Measurements from ENCODE around the gene CCDC3.

CCDC3 gene

GRCh38 chr10:12961416-12962205, 39.9 kb downstream of the CCDC3 start:
- no peak for DNase-seq (ENCODE audit: low read depth)

GRCh38 chr10:12960941-12961340, 40.6 kb downstream of the CCDC3 start:
- DNase-seq (ENCODE audit: low read depth): no peak

- peak; percentile 23 for DNase-seq (ENCODE audit: low read depth)
These were observed 41.1 kb downstream of the CCDC3 start for GRCh38 chr10:12960334-12960898.

DNA sequence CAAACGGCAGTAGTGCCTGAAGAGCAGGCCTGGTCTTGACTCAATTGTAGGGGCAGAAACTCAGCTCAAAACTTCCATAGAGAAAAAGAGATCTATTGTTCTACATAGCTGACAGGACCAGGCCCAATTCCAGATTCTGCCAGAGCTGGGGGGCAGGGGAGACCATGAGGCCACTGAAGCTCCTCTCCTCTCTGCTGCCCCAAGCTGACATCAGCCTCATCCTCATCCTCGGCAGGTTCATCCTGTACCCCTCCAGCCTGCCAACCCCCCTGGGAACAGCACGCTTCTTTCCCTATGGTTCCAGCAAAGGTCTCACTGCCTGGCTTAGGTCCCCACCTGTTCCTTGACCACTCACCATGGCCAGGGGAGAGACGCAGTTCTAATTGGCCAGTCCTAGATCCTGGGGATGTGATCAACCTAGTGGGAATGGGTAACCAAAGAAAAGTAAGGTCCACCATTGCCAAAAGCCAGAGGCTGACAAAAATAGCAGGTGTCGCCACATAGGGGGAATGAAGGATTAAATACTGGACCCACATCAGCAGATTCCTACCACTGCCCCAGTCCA, 42.9 kb downstream of the CCDC3 start:
- no peak for DNase-seq (ENCODE audit: low read depth)

- DNase-seq (ENCODE audit: low read depth): no peak
These were observed 44.4 kb downstream of the CCDC3 start for GRCh38 chr10:12957081-12957480.

DNA sequence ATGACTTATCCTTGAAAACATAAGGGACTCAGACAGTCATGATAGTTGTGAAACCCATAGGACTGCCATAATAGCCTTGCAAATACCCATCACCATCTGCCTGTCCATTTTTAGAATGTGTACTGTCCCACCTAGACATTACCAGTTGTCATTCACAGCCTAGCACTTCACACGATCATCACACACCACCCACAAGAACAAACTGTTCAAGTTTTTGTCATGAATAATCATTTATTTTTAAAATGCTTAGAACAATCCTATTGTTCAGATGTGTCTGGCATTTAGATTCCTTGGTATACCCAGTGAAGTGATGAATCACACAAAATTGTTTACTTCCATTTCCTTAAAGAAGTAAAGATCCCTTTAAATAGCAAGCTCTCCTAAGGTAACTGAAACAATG, 46.6 kb downstream of the CCDC3 start:
- DNase-seq (ENCODE audit: low read depth): no peak

- no peak for DNase-seq (ENCODE audit: low read depth)
These were observed 50.9 kb downstream of the CCDC3 start for GRCh38 chr10:12950583-12951128.

GRCh38 chr10:12949248-12949647, 52.3 kb downstream of the CCDC3 start:
- DNase-seq (ENCODE audit: low read depth): no peak

- no peak for DNase-seq (ENCODE audit: low read depth)
These were observed 53.8 kb downstream of the CCDC3 start for GRCh38 chr10:12947741-12948140.

GRCh38 chr10:12946372-12946771, 55.1 kb downstream of the CCDC3 start:
- DNase-seq (ENCODE audit: low read depth): no peak

- no peak for DNase-seq (ENCODE audit: low read depth)
These were observed 55.7 kb downstream of the CCDC3 start for GRCh38 chr10:12945690-12946359.

- no peak for DNase-seq (ENCODE audit: low read depth)
These were observed 56.6 kb downstream of the CCDC3 start for GRCh38 chr10:12944931-12945330.

GRCh38 chr10:12943425-12943824, 58.1 kb downstream of the CCDC3 start:
- DNase-seq (ENCODE audit: low read depth): no peak

GRCh38 chr10:12941966-12942365, 59.5 kb downstream of the CCDC3 start:
- DNase-seq (ENCODE audit: low read depth): no peak

- DNase-seq (ENCODE audit: low read depth): no peak
These were observed 60.7 kb downstream of the CCDC3 start for GRCh38 chr10:12940791-12941190.

DNA sequence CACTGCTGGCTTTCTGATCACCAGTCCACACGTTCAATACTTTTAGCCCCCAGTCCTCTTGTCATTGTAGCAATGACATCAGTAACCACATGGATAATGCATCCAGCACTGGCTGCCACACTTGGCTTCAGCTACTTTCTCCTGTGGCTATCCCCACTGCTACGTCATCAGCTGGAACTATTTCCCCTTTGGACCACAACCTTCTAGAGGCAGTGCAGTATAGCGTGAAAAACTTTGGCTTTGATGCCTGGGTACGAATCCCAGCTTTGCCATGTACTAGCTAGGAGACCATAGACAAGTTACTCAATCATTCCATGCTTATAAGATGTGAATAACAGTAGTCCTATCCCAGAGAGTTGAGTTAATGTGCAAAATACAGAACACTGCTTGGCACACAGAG, 63.2 kb downstream of the CCDC3 start:
- DNase-seq (ENCODE audit: low read depth): no peak

- no peak for DNase-seq (ENCODE audit: low read depth)
These were observed 64.0 kb downstream of the CCDC3 start for GRCh38 chr10:12937527-12937926.

- DNase-seq (ENCODE audit: low read depth): peak; percentile 71
These were observed 66.7 kb downstream of the CCDC3 start for GRCh38 chr10:12934777-12935176.

GRCh38 chr10:12929381-12929780, 72.1 kb downstream of the CCDC3 start:
- DNase-seq (ENCODE audit: low read depth): no peak

DNA sequence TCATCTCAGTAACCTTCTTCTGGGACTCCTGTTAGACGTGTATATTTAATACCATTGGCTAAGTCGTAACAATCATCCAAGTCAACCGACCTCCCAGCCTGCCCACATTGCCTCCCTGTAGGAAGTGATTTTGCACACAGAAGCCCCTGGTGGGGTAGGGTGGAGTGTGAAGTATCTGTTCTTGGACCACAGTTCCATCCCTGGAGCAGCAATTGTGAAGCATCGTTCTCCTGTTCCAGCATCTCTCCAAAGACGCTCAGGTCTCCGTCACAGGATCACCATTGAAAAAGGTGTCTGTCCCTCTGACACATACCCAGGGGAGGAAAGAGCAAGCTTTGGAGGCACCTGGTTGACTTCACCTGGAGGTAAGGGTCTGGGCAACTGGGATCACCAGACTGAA, 72.9 kb downstream of the CCDC3 start:
- no peak for DNase-seq (ENCODE audit: low read depth)

DNA sequence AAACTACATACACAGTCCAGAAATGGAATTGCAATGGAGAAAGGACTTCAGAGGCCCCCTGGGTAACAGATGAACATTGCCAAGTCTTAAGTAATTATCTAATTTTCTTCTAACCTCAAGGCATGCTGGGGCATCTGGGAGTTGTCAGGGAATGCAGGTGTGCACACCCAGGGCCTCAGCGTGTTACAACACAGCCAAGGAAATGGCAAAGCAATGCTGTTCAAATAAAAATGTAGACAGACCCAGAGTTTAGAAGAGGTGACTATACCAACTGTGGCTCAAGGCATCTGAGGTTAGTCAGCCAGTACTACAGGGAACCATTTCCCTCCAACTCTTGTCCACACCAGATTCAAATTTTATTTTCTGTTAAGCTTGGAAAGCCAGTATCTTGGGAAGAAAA, 73.6 kb downstream of the CCDC3 start:
- DNase-seq (ENCODE audit: low read depth): no peak

GRCh38 chr10:12925845-12926244, 75.7 kb downstream of the CCDC3 start:
- no peak for DNase-seq (ENCODE audit: low read depth)

- no peak for DNase-seq (ENCODE audit: low read depth)
These were observed 76.6 kb downstream of the CCDC3 start for GRCh38 chr10:12924911-12925310.

Measured in amniotic epithelial cell (primary cell).